ENCODE measurements around the gene ACAT1. TPM values are rescaled to one million over a fixed set of nuclear protein-coding genes. Genes with fewer than 3 reads are reported as not detected.

Gene ACAT1
- total and polyA plus RNA-seq, 2 of the 4 experiments (the other 2 are of a cell fraction), result 57.7 to 59.9 TPM

GRCh38 chr11:108122166-108122628 is 830 bp downstream of the ACAT1 start:
- Histone ChIP-seq H2BK120ac (ENCODE audit: low read depth, low read length) (no peak overlapping the region), H2BK20ac (ENCODE audit: low read depth, low read length) (no peak overlapping the region), H3K56ac (ENCODE audit: extremely low read depth, insufficient read depth, low read length) (0 out of 2 replicates have a peak overlapping the region, but pooled peaks have one; percentile 20), H3K4me3 (ENCODE audit: insufficient read depth, low read depth, low read length) (peak overlapping the region; percentile 86), H4K8ac (ENCODE audit: low read depth in 2 of 2, low read length in 2 of 2) (peak overlapping the region; percentile 32 to 44; a peak in 3 of 4 replicates), H3K14ac (replicated peaks; ENCODE audit: low read depth, low read length) (peak overlapping the region; percentile 34; the same call in 1 of the 2 replicates), H3K9me3 (ENCODE audit: control insufficient read depth, insufficient read depth, low read length) (no peaks in the 10 kb centered on the region), H3K4ac (ENCODE audit: low read depth, low read length) (peak overlapping the region; percentile 1; the same call in 1 of the 2 replicates), H2AK9ac (replicated peaks; ENCODE audit: low read depth, low read length, poor library complexity) (peak overlapping the region; percentile 59), H3K9ac (ENCODE audit: low read depth, low read length) (peak overlapping the region; percentile 79), H4K5ac (ENCODE audit: low read depth, low read length) (peak overlapping the region; percentile 49), H3K36me3 (ENCODE audit: control insufficient read depth, insufficient read depth, low read length) (no peaks in the 10 kb centered on the region), H3K79me1 (ENCODE audit: low read depth in 1 of 2, low read length in 2 of 2) (peaks cover 16 to 43% of the 10 kb centered on the region in 2 experiments; a peak in 3 of 4 replicates), H4K91ac (ENCODE audit: insufficient read depth, low read depth, low read length) (no peak overlapping the region), H3K4me2 (ENCODE audit: low read depth, low read length) (peak overlapping the region; percentile 95), H3K18ac (ENCODE audit: low read depth, low read length) (no peak overlapping the region), H3K27me3 (ENCODE audit: control insufficient read depth, insufficient read depth, low read length) (no peaks in the 10 kb centered on the region), H2BK5ac (ENCODE audit: low read depth, low read length, poor library complexity, severe bottlenecking) (no peak overlapping the region), H3K4me1 (ENCODE audit: control insufficient read depth, insufficient read depth, low read length) (peaks cover 3% of the 10 kb centered on the region), H2AK5ac (ENCODE audit: low read depth, low read length) (no peak overlapping the region; the same call in 1 of the 2 replicates), H2AFZ (replicated peaks; ENCODE audit: low read length, poor library complexity) (peak overlapping the region; percentile 9), H2BK15ac (ENCODE audit: low read depth, low read length) (no peak overlapping the region), H3K27ac (ENCODE audit: insufficient read depth, low read length) (no peak overlapping the region), H4K20me1 (ENCODE audit: insufficient read depth, low read length) (peaks cover 4% of the 10 kb centered on the region; the same call in 1 of the 2 replicates), H3K9me1 (ENCODE audit: insufficient read depth, low read length) (peaks cover 16% of the 10 kb centered on the region), H3K23ac (ENCODE audit: low read depth, low read length) (peak overlapping the region; percentile 84; the same call in 1 of the 2 replicates)
- TF ChIP-seq MXI1 (IDR thresholded peaks at IDR 0.05; ENCODE audit: borderline replicate concordance, low read depth, low read length) (no peak), SMC3 (IDR thresholded peaks at IDR 0.05; ENCODE audit: low read depth, low read length) (no peak), FOS (IDR thresholded peaks at IDR 0.05; ENCODE audit: low read depth, low read length) (no peak)
- ATAC-seq (ENCODE audit: low read depth) (peak; percentile 1; the same call in 1 of the 2 replicates), DNase-seq (no peak)
- dilution Hi-C loops (cut with HindIII; ENCODE audit: low sequenced_read_pairs, unreplicated experiment), result no loop called here
- POLR2A ChIA-PET (ENCODE audit: unreplicated experiment), result no interaction called here
- CTCF ChIA-PET, result interaction anchor here (0.5 to 0.7 kb wide), 2 partner anchors 361 to 1880 kb away, joined by 3 read pairs; no protein-coding TSS in a partner anchor
- BruUV-seq (replicated peaks), result TSS peak; percentile 49
- in situ Hi-C loops (cut with MboI; ENCODE audit: low sequenced_read_pairs), result no loop called here
- WGBS, 2 experiments (ENCODE audit: extremely low coverage in 2 of 2, insufficient read length in 1 of 2), result 100% methylated on average over 3 of the region's 9 CpGs; no CpG with 5 or more reads in 1 of the 2 experiments
- intact Hi-C loops (cut with micrococcal nuclease), result loop anchor here (5.0 kb wide), 2 partner anchors 100 to 1815 kb away; partner anchors contain the start of genes ATM and NPAT

Measured in IMR-90 (cell line).